Measurements from ENCODE around the gene SHOC2. TPM values are rescaled to one million over a fixed set of nuclear protein-coding genes. Genes with fewer than 3 reads are reported as not detected.

SHOC2 gene
- total and polyA plus RNA-seq, 2 of the 13 experiments (the other 11 are each of a cell fraction or from before 2014, with no cell fraction given), result 8.6 to 25.5 TPM

GRCh38 chr10:110919349-110919931, at the start of gene SHOC2 (continued):
- TF ChIP-seq ZNF235 (CRISPR knock-in tag; IDR thresholded peaks at IDR 0.05; ENCODE audit: borderline replicate concordance), result no peak
- no peak for TF ChIP-seq ZNF224 (CRISPR knock-in tag; IDR thresholded peaks at IDR 0.05)
- TF ChIP-seq ZFP91 (CRISPR knock-in tag; IDR thresholded peaks at IDR 0.05; ENCODE audit: borderline replicate concordance), result no peak; the same call in 1 of the 2 replicates
- TF ChIP-seq PBX2 (CRISPR knock-in tag; IDR thresholded peaks at IDR 0.05), result 0 out of 2 replicates have a peak, but pooled peaks have one; percentile 6
- TF ChIP-seq E2F1 (CRISPR knock-in tag; IDR thresholded peaks at IDR 0.05), result no peak; the same call in 1 of the 2 replicates
- TF ChIP-seq ZNF496 (CRISPR knock-in tag; IDR thresholded peaks at IDR 0.05; ENCODE audit: insufficient replicate concordance), result no peak
- TF ChIP-seq ZNF451 (CRISPR knock-in tag; IDR thresholded peaks at IDR 0.05), result no peak
- no peak for TF ChIP-seq ZNF282 (IDR thresholded peaks at IDR 0.05; ENCODE audit: partially characterized antibody)
- no peak for TF ChIP-seq ZNF510 (CRISPR knock-in tag; IDR thresholded peaks at IDR 0.05; ENCODE audit: low read depth)
- no peak for TF ChIP-seq ZBTB42 (CRISPR knock-in tag; IDR thresholded peaks at IDR 0.05)
- no peak for TF ChIP-seq JUND (CRISPR knock-in tag; IDR thresholded peaks at IDR 0.05)
- no peak for TF ChIP-seq ZNF256 (CRISPR knock-in tag; conservative IDR thresholded peaks at IDR 0.05)
- no peak for TF ChIP-seq TERF1 (CRISPR knock-in tag; IDR thresholded peaks at IDR 0.05)
- TF ChIP-seq STAT6 (CRISPR knock-in tag; IDR thresholded peaks at IDR 0.05; ENCODE audit: borderline replicate concordance), result no peak
- no peak for TF ChIP-seq ZNF460 (CRISPR knock-in tag; IDR thresholded peaks at IDR 0.05; ENCODE audit: borderline replicate concordance)
- no peak; the same call in 1 of the 2 replicates for TF ChIP-seq PHF20 (CRISPR knock-in tag; IDR thresholded peaks at IDR 0.05)
- no peak for TF ChIP-seq BRCA1 (CRISPR knock-in tag; IDR thresholded peaks at IDR 0.05)
- no peak for TF ChIP-seq ATF7 (IDR thresholded peaks at IDR 0.05)
- TF ChIP-seq ATF7 (CRISPR knock-in tag; IDR thresholded peaks at IDR 0.05), result no peak
- TF ChIP-seq ZNF772 (CRISPR knock-in tag; IDR thresholded peaks at IDR 0.05), result no peak
- TF ChIP-seq SALL2 (CRISPR knock-in tag; IDR thresholded peaks at IDR 0.05), result no peak
- peak; percentile 55 for TF ChIP-seq RAD21 (CRISPR knock-in tag; IDR thresholded peaks at IDR 0.05)
